Esophagus muscularis mucosa (tissue), 4 donors: Measurements from ENCODE around the gene TAOK2. TPM values are rescaled to one million over a fixed set of nuclear protein-coding genes. Genes with fewer than 3 reads are reported as not detected.

Experiments
- DNase-seq: peaks from one replicate; pipeline ENCODE4 v3.0.0-alpha.2; 2017; ENCODE audit errors: extremely low spot score
- H3K27ac ChIP-seq, 4 donors: fragments of 200-600 bp; sonication (generic); replicated peaks in 1 of 4; 1 replicate in 3 of 4; 2 replicates in 1 of 4; pipeline ENCODE4 v1.5.1; 2016 to 2019; ENCODE audit warnings: mild to moderate bottlenecking in 1 of 4
- H3K27me3 ChIP-seq, 4 donors: fragments of 200-600 bp; sonication (generic); one replicate each; pipeline versions ENCODE4 v1.5.1 to v1.6.0; 2016 to 2019
- H3K36me3 ChIP-seq, 4 donors: fragments of 200-600 bp; sonication (generic); one replicate each; pipeline ENCODE4 v1.5.1; 2016 to 2019
- H3K4me1 ChIP-seq, 4 donors: fragments of 200-600 bp; sonication (generic); one replicate each; pipeline ENCODE4 v1.5.1; 2016 to 2019
- H3K4me3 ChIP-seq, 4 donors: fragments of 200-600 bp; sonication (generic); 1 replicate in 2 of 4; 2 replicates in 2 of 4; pipeline ENCODE4 v1.5.1; 2016 to 2019; ENCODE audit warnings: mild to moderate bottlenecking in 4 of 4, moderate library complexity in 1 of 4
- H3K9me3 ChIP-seq, 4 donors: fragments of 200-600 bp; sonication (generic); 1 replicate in 3 of 4; 2 replicates in 1 of 4; pipeline ENCODE4 v1.5.1; 2016 to 2019
- EP300 ChIP-seq: sonication (generic); formaldehyde crosslinking; IDR thresholded peaks from one replicate; pipeline ENCODE4 v1.6.1; 2017; ENCODE audit warnings: antibody characterized with exemption
- POLR2A ChIP-seq: fragments of 450-650 bp; IDR thresholded peaks from one replicate; pipeline ENCODE4 v1.6.1; 2017; ENCODE audit warnings: antibody characterized with exemption, moderate library complexity, mild to moderate bottlenecking, low read depth
- POLR2AphosphoS5 ChIP-seq, 2 donors: sonication (generic); formaldehyde crosslinking; IDR thresholded peaks; one replicate each; pipeline ENCODE4 v1.6.1; 2017; ENCODE audit warnings: antibody characterized with exemption in 2 of 2
- WGBS: methylation state at CpG from one replicate; pipeline ENCODE4 v1.1.5; 2018; 5-methylcytosine and 5-hydroxymethylcytosine counted together
- intact Hi-C: fragments of 100-400 bp; cut with DNase I; formaldehyde crosslinking; loops from one replicate; pipeline ENCODE4 v1.15.1; 2023
- total RNA-seq, 4 donors: library from RNA; depleted of rRNA; stranded (reverse); fragments of >200 nt; gene quantifications; one replicate each; pipeline versions ENCODE4 v1.1.0 to v1.2.1, GENCODE V29; 2016
- TF ChIP-seq, protein P1 (sequence below), 3 experiments: fragments of 200-600 bp in 2 of 3; fragments of 450-650 bp in 1 of 3; sonication (generic) in 2 of 3; IDR thresholded peaks; one replicate each; pipeline ENCODE4 v1.5.1; 2017 to 2019; ENCODE audit warnings: antibody characterized with exemption in 3 of 3, mild to moderate bottlenecking in 2 of 3, moderate library complexity in 1 of 3

The TAOK2 gene
- 10 to 100 TPM; 40.9 to 63.6 (median 51.4) TPM for total RNA-seq

DNA sequence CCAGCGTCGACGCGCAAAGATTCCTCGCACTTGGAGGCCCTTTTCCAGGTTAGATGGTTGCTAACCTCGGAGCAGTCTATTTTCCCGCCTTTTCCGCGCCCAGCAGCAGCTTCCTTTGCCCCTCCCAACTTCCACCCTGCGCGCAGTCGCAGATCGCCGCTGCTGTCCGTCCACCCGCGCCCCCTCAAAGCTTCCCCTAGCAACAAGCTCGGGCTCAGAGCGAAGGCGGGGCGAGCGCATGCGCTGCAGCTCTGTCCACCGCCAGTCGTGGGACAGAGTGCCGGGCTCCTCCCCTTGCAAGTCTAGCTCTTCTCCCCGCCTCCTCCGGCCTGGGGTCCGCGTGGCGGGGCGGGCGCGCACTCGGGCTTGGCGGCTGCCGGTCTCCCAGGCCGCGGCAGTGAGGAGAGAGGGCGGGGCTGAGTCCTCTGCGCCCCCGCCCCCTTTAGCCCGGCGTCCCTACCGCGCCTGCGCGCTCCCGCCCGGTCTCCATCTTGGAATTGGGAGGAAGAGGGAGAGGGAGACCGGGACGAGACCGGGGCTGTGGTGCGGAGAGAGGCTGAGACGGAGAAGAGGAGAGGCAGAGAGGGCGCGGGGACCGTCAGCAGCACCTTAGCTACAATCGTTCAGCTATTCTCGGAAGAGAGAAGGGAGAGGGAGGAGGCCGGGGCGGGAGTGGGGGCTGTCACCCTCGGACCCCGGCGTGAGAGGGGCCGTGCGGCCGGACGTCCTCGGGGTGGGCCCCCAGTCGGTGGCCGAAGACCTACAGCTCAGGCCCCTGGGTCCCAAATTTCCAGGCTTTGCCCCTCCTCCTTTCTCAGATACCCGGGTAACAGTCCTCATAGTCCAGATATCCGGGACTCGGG, at the start of gene TAOK2:
Gene TAOK2, plus strand, starts transcription at position 485 of the 863 bp plus-strand sequence. CDS start 3,905 bp downstream, outside the sequence.
- peak within 1 kb of the TSS; percentile 84 to 93 (median 90) for H3K27ac ChIP-seq
- H3K36me3 ChIP-seq = peaks cover 14 to 45% (median 39%) of the 10 kb centered on the region in 4 donors
- peak within 1 kb of the TSS; percentile 64 to 98 (median 81) for H3K4me3 ChIP-seq
- TF ChIP-seq, protein P1, sequence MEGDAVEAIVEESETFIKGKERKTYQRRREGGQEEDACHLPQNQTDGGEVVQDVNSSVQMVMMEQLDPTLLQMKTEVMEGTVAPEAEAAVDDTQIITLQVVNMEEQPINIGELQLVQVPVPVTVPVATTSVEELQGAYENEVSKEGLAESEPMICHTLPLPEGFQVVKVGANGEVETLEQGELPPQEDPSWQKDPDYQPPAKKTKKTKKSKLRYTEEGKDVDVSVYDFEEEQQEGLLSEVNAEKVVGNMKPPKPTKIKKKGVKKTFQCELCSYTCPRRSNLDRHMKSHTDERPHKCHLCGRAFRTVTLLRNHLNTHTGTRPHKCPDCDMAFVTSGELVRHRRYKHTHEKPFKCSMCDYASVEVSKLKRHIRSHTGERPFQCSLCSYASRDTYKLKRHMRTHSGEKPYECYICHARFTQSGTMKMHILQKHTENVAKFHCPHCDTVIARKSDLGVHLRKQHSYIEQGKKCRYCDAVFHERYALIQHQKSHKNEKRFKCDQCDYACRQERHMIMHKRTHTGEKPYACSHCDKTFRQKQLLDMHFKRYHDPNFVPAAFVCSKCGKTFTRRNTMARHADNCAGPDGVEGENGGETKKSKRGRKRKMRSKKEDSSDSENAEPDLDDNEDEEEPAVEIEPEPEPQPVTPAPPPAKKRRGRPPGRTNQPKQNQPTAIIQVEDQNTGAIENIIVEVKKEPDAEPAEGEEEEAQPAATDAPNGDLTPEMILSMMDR (IDR thresholded peaks at IDR 0.05) = peak in 1 of 3 experiments; percentile 27
- TF ChIP-seq POLR2AphosphoS5 (IDR thresholded peaks at IDR 0.05) (peak; percentile 93 to 96), EP300 (no peak), POLR2A (peak; percentile 76)
- H3K27me3 ChIP-seq = no peaks in the 10 kb centered on the region
- peaks cover 40 to 50% (median 46%) of the 10 kb centered on the region in 4 donors for H3K4me1 ChIP-seq
- H3K9me3 ChIP-seq = no peaks in the 10 kb centered on the region
- peak; percentile 99 for DNase-seq
- intact Hi-C loops = loop anchor here (1.0 kb wide), 1 partner anchor 23 kb away; the partner anchor contains the start of gene INO80E
- 5% methylated on average over 29 of the region's 75 CpGs for WGBS

DNA sequence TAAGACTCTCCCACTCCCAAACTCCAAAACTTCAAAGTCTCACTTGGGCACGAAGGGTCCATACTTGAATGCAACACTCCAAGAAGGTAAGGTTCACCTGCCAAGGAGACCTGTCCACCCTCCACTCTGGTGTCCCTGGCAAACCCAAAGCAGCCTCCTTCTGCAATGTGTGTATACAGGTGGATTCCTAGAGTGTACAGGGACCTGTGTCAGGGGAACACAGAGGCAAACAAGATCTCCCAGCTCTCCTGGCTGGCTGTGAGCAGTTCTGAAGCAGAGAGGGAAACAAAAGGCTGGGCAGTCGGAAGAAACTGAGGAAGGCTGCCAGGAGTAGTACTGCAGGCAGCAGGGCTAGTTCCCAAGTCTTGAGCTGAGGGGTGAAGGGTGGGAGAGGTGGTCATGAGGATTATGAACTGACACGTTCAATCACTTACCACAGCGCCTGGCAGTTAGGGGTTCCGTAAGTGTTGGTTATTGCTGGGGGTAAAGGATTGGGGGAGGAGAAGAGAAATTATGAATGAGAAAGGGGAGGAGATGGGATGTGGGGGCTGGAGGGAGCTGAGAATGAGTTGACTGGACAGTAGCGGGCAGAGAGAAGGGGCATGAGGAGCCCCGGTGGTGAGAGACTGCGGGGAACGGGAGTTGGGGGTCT, 48.4 kb upstream of the TAOK2 start:
- DNase-seq = no peak
- peaks cover 19 to 38% (median 27%) of the 10 kb centered on the region in 4 donors for H3K4me1 ChIP-seq
- TF ChIP-seq EP300 (no peak), POLR2AphosphoS5 (IDR thresholded peaks at IDR 0.05) (no peak), POLR2A (no peak)
- TF ChIP-seq, protein P1 (IDR thresholded peaks at IDR 0.05) = no peak
- 9% methylated on average over 9 of the region's 9 CpGs for WGBS
- peak overlapping the region in 3 of 4 donors; percentile 82 to 91 (median 90) for H3K27ac ChIP-seq
- H3K36me3 ChIP-seq = peaks cover 9 to 31% (median 29%) of the 10 kb centered on the region in 4 donors
- no peaks in the 10 kb centered on the region for H3K9me3 ChIP-seq
- H3K27me3 ChIP-seq = no peaks in the 10 kb centered on the region
- intact Hi-C loops = loop anchor here (5.0 kb wide), 1 partner anchor 37 kb away; the partner anchor contains the start of gene TMEM219
- peak overlapping the region; percentile 64 to 99 (median 90) for H3K4me3 ChIP-seq

DNA sequence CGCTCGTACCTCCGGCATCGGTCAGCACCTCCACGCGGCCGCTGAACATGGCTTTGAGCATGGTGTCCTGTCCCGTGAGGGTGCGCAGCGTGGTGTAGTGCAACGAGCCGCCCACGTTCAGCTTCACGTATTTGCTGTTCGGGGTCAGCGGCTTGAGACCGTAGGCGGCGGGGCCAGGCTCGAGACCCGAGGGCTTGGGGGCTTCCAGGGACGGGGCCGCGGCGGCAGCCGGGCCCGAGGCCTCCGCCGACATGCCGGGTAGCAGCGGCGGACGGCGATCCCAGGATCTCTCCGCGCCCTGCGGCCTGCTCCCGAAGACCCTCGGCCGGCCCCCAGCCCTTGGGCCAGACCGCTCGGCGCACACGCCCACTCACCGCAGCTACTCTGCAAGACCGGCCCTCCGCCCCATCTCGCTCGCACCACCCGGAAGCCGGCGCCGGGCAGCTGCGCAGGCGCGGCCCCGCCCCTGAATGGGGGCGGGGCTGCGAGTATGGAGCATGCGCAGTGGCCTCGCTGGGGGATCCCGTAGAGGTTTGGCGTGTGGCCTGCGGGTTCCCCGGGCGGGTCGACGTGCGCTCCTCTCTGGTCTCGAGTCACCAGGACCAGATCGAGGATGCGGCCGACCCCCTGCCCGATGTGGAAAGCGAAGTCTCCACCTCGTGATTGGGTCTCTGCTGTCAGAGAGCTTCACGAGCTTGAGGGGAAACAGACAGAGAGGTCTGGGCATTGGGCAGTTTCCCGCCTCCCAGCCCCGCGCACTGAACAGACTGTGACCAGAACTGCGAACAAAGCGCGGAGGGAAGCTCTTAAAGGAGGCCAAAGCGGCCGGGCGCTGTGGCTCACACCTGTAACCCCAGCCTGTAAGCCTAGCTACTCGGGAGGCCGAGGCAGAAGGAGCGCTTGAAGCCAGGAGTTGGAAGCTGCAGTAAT, 47.6 kb upstream of the TAOK2 start, which contains the start of gene KCTD13:
Gene KCTD13, minus strand, starts transcription at position 446 of the 930 bp plus-strand sequence. Its CDS starts 193 bp downstream, at position 253.
- H3K36me3 ChIP-seq = peaks cover 9 to 24% (median 21%) of the 10 kb centered on the region in 4 donors
- H3K4me1 ChIP-seq = peaks cover 19 to 38% (median 27%) of the 10 kb centered on the region in 4 donors
- peak; percentile 95 for DNase-seq
- intact Hi-C loops = loop anchor here (5.0 kb wide), 1 partner anchor 36 kb away; the partner anchor contains the start of gene TMEM219
- peak within 1 kb of the TSS; percentile 82 to 91 (median 88) for H3K27ac ChIP-seq
- no peaks in the 10 kb centered on the region for H3K27me3 ChIP-seq
- 0% methylated on average over 34 of the region's 89 CpGs for WGBS
- H3K4me3 ChIP-seq = peak within 1 kb of the TSS; percentile 64 to 99 (median 90)
- H3K9me3 ChIP-seq = no peaks in the 10 kb centered on the region
- TF ChIP-seq POLR2AphosphoS5 (IDR thresholded peaks at IDR 0.05) (peak; percentile 85 to 96), POLR2A (peak; percentile 72)
- TF ChIP-seq, protein P1 (IDR thresholded peaks at IDR 0.05) = no peak

DNA sequence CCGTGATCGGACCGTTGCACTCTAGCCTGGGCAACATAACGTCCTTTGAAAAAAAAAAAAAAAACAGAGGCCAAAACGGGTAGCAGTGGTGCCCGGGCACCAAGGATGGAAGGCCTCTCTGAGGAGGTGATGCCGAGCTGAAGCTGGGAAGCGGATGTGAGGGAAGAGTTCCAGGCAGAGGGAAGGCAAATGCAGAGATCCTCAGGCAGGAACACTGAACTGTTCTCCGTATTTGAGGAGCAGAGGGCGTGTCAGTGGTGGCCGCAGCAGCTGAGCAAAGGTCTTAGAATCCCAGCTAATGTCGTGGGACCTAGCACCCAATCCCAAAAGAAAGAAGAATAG, 47.0 kb upstream of the TAOK2 start:
- Histone ChIP-seq H3K27ac (peak overlapping the region; percentile 82 to 91 (median 88)), H3K27me3 (no peaks in the 10 kb centered on the region), H3K4me1 (peaks cover 19 to 38% (median 27%) of the 10 kb centered on the region in 4 donors), H3K4me3 (peak overlapping the region; percentile 64 to 99 (median 90)), H3K9me3 (no peaks in the 10 kb centered on the region), H3K36me3 (peaks cover 9 to 18% (median 15%) of the 10 kb centered on the region in 4 donors)
- TF ChIP-seq POLR2A = no peak
- TF ChIP-seq EP300 = no peak
- TF ChIP-seq, protein P1 (IDR thresholded peaks at IDR 0.05) = no peak
- TF ChIP-seq POLR2AphosphoS5 (IDR thresholded peaks at IDR 0.05) = no peak
- WGBS = under 1% methylated on average over 12 of the region's 12 CpGs
- intact Hi-C loops = loop anchor here (5.0 kb wide), 1 partner anchor 36 kb away; the partner anchor contains the start of gene TMEM219
- no peak for DNase-seq
